Neural crest cell (in vitro differentiated cells): ENCODE measurements around the gene PPCDC. TPM values are rescaled to one million over a fixed set of nuclear protein-coding genes. Genes with fewer than 3 reads are reported as not detected.

Source experiments
- DNase-seq: peaks from one replicate; pipeline ENCODE4 v3.0.0; 2021; ENCODE audit warnings: low read depth, mixed read lengths, low spot score
- H3K27ac Mint-ChIP-seq: one replicate; pipeline ENCODE4 v1.8.0; 2021; ENCODE audit warnings: mild to moderate bottlenecking, mixed read lengths; ENCODE audit not compliant: unreplicated experiment
- H3K27me3 Mint-ChIP-seq: 2 replicates; pipeline ENCODE4 v1.8.0; 2021; ENCODE audit warnings: low read depth, mild to moderate bottlenecking, mixed read lengths
- H3K36me3 Mint-ChIP-seq: 2 replicates; pipeline ENCODE4 v1.8.0; 2021; ENCODE audit warnings: low read depth, mild to moderate bottlenecking, mixed read lengths
- H3K4me1 Mint-ChIP-seq: 2 replicates; pipeline ENCODE4 v1.8.0; 2021; ENCODE audit warnings: mixed read lengths
- H3K4me3 Mint-ChIP-seq: one replicate; pipeline ENCODE4 v1.8.0; 2021; ENCODE audit warnings: mild to moderate bottlenecking, mixed read lengths
- H3K9me3 Mint-ChIP-seq: 2 replicates; pipeline ENCODE4 v1.8.0; 2021; ENCODE audit warnings: mixed read lengths
- total RNA-seq: library from RNA; stranded (reverse); gene quantifications from 2 replicates; pipeline ENCODE4 v1.2.1, GENCODE V29; 2021
- TF ChIP-seq, protein P1 (sequence below): fragments of 200-600 bp; sonication (generic); conservative IDR thresholded peaks from 2 replicates; pipeline ENCODE4 v1.5.0; 2021; ENCODE audit warnings: antibody characterized with exemption, mild to moderate bottlenecking

The PPCDC gene
- total RNA-seq, 1 donor from 2014 or later = 16.5 TPM

DNA sequence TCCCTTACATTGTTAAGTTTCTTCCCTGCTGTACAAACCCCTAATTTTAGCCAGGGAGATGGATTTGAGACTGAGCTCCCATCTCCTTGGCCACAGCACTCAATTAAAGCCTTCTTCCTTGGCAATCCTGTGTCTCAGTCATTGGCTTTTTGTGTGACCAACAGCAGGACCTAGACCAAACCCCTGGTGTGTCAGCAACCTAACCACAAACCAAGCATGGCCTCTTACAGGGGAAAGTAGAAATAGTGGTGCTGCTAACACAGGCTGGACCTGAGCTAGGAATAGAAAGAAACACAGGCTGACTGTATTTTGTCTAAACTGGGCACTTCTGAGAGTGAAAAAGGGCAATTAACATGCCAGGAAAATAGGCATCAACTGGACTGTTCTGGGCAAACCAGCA is 37.9 kb downstream of the PPCDC start:
- Mint-ChIP-seq H3K27me3 (no peaks in the 10 kb centered on the region), H3K9me3 (peaks cover 5% of the 10 kb centered on the region), H3K27ac (no peak overlapping the region), H3K4me1 (peaks cover 5% of the 10 kb centered on the region), H3K36me3 (peaks cover 2% of the 10 kb centered on the region), H3K4me3 (no peak overlapping the region)
- no peak for DNase-seq
- TF ChIP-seq, protein P1, sequence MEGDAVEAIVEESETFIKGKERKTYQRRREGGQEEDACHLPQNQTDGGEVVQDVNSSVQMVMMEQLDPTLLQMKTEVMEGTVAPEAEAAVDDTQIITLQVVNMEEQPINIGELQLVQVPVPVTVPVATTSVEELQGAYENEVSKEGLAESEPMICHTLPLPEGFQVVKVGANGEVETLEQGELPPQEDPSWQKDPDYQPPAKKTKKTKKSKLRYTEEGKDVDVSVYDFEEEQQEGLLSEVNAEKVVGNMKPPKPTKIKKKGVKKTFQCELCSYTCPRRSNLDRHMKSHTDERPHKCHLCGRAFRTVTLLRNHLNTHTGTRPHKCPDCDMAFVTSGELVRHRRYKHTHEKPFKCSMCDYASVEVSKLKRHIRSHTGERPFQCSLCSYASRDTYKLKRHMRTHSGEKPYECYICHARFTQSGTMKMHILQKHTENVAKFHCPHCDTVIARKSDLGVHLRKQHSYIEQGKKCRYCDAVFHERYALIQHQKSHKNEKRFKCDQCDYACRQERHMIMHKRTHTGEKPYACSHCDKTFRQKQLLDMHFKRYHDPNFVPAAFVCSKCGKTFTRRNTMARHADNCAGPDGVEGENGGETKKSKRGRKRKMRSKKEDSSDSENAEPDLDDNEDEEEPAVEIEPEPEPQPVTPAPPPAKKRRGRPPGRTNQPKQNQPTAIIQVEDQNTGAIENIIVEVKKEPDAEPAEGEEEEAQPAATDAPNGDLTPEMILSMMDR = no peak

DNA sequence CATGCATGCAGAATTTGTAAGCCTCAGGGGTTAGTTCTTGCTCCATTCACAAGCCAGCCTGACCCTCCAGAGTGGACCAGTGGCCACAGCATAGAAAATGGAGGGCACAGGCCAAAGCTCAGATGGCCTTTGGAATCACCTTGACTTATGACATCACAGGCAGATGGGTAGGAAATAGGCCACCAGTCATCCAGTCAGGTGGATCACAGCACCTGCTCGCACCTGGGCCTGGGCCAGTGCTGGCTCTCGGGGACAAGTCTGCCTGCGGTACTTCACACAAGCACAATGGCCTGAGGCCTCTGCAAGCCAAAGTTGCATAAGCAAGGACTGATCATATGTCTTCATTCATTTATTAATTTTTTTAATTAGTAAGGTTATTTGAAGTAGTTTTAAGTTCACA is 39.3 kb downstream of the PPCDC start:
- Mint-ChIP-seq H3K36me3 (peaks cover 10% of the 10 kb centered on the region), H3K27me3 (no peaks in the 10 kb centered on the region), H3K27ac (no peak overlapping the region), H3K4me3 (no peak overlapping the region), H3K9me3 (peaks cover 10% of the 10 kb centered on the region), H3K4me1 (peaks cover 5% of the 10 kb centered on the region)
- DNase-seq = no peak
- TF ChIP-seq, protein P1 = no peak

DNA sequence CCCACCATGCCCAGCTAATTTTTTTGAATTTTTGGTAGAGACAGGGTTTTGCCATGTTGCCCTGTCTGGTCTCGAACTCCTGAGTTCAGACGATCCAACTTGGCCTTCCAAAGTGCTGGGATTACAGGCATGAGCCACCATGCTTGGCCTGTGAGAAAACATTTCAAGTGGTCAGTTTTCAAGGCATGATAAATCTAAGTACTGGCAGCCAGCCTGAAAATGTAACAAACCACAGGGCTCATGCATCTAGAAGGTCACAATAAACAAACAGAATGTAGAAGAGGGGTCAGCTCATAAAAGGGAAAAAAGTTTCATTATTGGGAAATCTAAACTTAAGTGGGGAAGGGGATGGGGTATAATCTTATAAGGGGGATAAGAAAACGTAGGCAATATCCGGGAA is 39.9 kb downstream of the PPCDC start:
- Mint-ChIP-seq H3K9me3 (peaks cover 10% of the 10 kb centered on the region), H3K27ac (no peak overlapping the region), H3K4me3 (no peak overlapping the region), H3K27me3 (no peaks in the 10 kb centered on the region), H3K4me1 (peaks cover 5% of the 10 kb centered on the region), H3K36me3 (peaks cover 10% of the 10 kb centered on the region)
- TF ChIP-seq, protein P1 = no peak
- DNase-seq = no peak

DNA sequence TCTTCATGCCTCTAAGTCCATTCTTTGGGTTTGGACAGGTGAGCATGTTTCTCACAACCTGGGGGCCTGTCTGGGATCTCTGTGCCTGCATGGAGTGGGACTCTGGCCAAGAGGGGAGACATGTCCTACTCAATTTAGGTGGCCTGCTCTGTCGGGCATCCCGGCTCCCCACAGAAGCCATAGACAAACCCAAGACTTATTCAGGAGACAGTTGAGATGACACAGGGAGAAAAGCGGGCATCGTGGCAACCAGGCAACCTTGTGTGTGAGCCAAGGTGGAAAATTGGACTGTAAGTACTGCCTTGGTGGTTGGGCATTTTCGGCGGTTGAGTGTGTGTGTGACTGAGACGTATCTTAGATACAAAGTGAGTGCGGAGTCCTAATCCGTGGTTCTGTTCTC is 40.5 kb downstream of the PPCDC start:
- peaks cover 10% of the 10 kb centered on the region for H3K36me3 Mint-ChIP-seq
- DNase-seq = no peak
- no peak overlapping the region for H3K4me3 Mint-ChIP-seq

DNA sequence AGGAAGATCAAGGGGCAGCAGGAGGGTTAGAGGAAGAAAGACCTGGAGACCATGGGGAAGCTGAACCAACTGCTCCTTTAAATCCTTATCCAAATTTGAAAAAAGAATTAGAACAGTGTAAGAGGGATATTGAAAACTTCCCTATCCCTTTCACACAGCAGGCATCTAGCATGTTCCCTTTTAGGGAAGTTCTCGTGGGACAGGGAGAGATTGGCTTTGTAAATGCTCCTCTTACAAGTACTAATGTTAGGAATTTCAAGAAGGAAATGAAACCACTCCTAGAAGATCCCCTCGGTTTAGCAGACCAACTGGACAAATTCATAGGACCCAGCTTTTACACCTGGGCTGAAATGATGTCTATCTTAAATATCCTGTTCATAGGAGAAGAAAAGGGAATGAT is 41.5 kb downstream of the PPCDC start:
- peaks cover 10% of the 10 kb centered on the region for H3K36me3 Mint-ChIP-seq
- no peak overlapping the region for H3K4me3 Mint-ChIP-seq
- DNase-seq = no peak
- no peaks in the 10 kb centered on the region for H3K27me3 Mint-ChIP-seq
- peaks cover 10% of the 10 kb centered on the region for H3K9me3 Mint-ChIP-seq
- peaks cover 5% of the 10 kb centered on the region for H3K4me1 Mint-ChIP-seq
- TF ChIP-seq, protein P1 = no peak
- H3K27ac Mint-ChIP-seq = no peak overlapping the region

More for the DNA sequence above, 40.5 kb downstream of the PPCDC start:
- H3K4me1 Mint-ChIP-seq = peaks cover 5% of the 10 kb centered on the region
- TF ChIP-seq, protein P1 = no peak
- H3K27me3 Mint-ChIP-seq = no peaks in the 10 kb centered on the region
- H3K9me3 Mint-ChIP-seq = peaks cover 10% of the 10 kb centered on the region
- no peak overlapping the region for H3K27ac Mint-ChIP-seq

DNA sequence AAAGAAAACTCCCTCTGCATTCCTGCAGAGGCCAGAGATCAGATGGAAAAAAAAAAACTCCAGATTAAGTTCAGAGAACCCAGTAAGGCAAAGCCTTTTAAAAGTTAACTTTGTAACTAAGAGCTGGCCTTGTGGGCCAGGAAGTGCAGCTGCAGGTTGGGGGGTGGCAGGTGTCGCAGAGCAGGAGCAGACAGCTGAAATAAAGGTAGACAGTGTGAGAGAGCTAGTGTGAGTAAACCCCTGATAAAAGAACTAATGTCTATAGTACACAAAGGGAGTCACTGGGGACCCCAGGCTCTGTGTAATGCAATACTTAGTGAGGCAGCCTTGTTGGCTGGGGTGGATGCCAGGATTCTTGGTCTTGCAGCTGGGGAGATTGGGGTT is 42.1 kb downstream of the PPCDC start:
- H3K27me3 Mint-ChIP-seq = no peaks in the 10 kb centered on the region
- peaks cover 10% of the 10 kb centered on the region for H3K9me3 Mint-ChIP-seq
- H3K36me3 Mint-ChIP-seq = peaks cover 10% of the 10 kb centered on the region
- DNase-seq = no peak
- no peak overlapping the region for H3K27ac Mint-ChIP-seq
- peaks cover 5% of the 10 kb centered on the region for H3K4me1 Mint-ChIP-seq
- TF ChIP-seq, protein P1 = no peak
- no peak overlapping the region for H3K4me3 Mint-ChIP-seq
